Measurements from ENCODE around the gene SPPL3. TPM values are rescaled to one million over a fixed set of nuclear protein-coding genes. Genes with fewer than 3 reads are reported as not detected.

Gene SPPL3
- polyA plus RNA-seq, 1 donor from 2014 or later = 18.6 TPM

DNA sequence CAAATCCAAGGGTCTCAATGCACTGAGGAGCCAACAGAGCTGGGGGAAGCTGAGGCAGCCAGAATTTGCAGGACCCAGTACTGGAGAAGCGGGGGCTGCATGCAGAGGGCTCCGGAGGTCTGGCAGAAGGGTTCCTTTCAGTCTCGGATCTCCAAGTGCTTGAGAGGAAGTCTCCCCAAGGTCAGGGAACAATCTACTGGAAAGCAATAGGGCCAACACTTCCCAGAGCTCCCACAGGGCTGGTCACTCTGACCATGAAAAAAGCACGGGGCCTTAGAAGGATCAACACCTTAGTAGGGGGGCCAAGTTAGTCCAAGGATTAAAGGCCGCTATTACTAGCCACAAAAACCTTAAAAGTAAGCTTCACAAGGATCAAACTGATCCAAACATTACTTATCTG, 31.7 kb downstream of the SPPL3 start:
- Mint-ChIP-seq H3K4me3 (no peak overlapping the region), H3K27me3 (no peaks in the 10 kb centered on the region), H3K27ac (no peak overlapping the region), H3K4me1 (peaks cover 20 to 26% (median 25%) of the 10 kb centered on the region in 3 donors), H3K9me3 (no peaks in the 10 kb centered on the region), H3K36me3 (peaks cover 2% of the 10 kb centered on the region)

DNA sequence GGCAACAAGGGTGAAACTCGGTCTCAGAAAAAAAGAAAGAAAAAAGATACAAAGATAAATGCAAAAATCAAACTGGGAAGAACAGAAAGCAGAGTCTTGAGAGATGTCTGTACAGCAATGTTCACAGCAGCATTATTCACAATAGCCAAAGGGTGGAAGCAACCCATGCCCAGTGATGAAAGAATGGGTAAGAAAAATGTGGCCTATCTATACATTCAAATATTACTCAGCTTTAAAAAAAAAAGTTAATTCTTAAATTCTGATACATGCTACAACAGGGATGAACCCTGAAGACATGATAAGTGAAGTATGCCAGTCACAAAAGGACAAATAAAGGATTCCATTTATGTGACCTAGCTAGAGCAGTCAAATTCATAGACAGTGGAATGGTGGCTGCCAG, 33.7 kb downstream of the SPPL3 start:
- H3K36me3 Mint-ChIP-seq = peaks cover 2% of the 10 kb centered on the region
- H3K27ac Mint-ChIP-seq = peak overlapping the region in 1 of 3 donors; percentile 10
- no peaks in the 10 kb centered on the region for H3K9me3 Mint-ChIP-seq
- H3K4me3 Mint-ChIP-seq = no peak overlapping the region
- H3K4me1 Mint-ChIP-seq = peaks cover 14 to 19% (median 16%) of the 10 kb centered on the region in 3 donors
- H3K27me3 Mint-ChIP-seq = no peaks in the 10 kb centered on the region

DNA sequence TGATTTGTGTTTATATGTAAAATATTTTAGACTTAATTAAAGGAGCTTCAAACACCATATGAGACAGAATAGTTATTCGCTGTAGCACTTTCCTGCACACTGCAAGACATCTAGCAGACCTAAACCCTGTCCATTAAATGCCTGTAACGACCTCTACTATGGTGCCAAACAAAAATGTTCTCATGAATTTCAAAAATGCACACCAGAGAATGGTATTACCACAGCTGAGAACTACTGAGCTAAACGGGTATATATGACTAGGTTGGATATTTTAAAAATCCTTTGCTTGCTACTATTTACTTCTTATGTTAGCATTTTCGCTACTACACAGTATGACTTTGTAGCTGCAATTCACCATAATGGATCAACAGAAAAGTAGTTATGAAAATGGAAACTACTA, 34.8 kb downstream of the SPPL3 start:
- H3K27me3 Mint-ChIP-seq = no peaks in the 10 kb centered on the region
- no peak overlapping the region for H3K27ac Mint-ChIP-seq
- H3K4me3 Mint-ChIP-seq = no peak overlapping the region
- peaks cover 2% of the 10 kb centered on the region for H3K36me3 Mint-ChIP-seq
- peaks cover 17 to 19% (median 18%) of the 10 kb centered on the region in 3 donors for H3K4me1 Mint-ChIP-seq
- no peaks in the 10 kb centered on the region for H3K9me3 Mint-ChIP-seq

DNA sequence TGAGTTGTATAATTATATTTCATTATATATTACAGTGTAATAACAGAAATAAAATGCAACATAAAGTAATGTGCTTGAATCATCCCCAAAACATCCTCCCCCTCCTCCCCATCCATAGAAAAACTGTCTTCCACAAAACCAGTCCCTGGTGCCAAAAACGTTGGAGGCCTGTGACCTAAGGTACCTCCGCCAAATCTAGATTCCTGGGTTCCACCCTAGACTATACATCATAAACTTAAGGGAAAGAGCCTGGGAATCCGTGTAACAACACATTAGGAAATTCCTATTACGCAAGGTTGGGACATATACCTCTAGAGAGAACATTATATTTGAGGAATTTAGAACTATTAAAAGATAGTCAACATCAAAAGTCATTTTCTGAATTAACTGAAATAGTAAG, 38.0 kb downstream of the SPPL3 start:
- no peaks in the 10 kb centered on the region for H3K36me3 Mint-ChIP-seq
- H3K9me3 Mint-ChIP-seq = no peaks in the 10 kb centered on the region
- no peak overlapping the region for H3K4me3 Mint-ChIP-seq
- peaks cover 13 to 19% (median 18%) of the 10 kb centered on the region in 3 donors for H3K4me1 Mint-ChIP-seq
- H3K27ac Mint-ChIP-seq = no peak overlapping the region
- H3K27me3 Mint-ChIP-seq = no peaks in the 10 kb centered on the region

DNA sequence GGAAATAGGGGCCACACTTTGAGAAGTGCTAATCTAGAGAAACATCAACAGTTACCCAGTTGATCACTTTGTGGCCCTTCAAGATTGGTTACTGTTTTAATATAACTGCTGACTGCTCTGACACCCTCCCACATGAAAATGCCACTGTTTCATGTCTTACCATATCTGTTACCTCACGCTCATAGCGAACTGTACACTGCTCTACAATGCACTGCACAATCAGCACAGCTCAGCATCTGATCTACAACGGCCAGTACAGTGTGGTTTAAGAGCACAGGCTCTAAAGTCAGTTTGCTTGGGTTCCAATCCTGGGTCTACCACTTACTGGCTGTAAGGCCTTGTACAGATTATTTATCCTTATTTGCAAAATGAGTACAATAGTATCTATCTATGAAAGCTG, 39.1 kb downstream of the SPPL3 start:
- Mint-ChIP-seq H3K4me1 (peaks cover 14 to 28% (median 20%) of the 10 kb centered on the region in 3 donors), H3K9me3 (no peaks in the 10 kb centered on the region), H3K27ac (no peak overlapping the region), H3K27me3 (no peaks in the 10 kb centered on the region), H3K4me3 (no peak overlapping the region), H3K36me3 (no peaks in the 10 kb centered on the region)

DNA sequence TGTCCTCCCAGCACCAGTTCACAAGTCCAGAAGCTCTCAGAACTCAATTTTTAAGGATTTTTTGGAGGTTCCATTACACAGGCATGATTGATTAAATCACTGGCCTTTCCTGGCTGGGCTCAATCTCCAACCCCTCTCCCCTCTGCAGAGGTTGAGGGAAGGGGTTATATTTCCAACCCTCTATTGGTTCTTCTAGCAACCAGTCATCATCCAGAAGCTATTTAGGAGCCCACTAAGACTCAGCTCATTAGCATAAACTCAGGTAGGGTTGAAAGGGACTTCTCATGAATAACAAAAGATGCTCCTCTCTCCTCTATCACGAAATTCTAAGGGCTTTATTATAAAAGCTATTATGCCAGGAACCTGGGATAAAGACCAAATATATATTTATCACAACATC, 41.5 kb downstream of the SPPL3 start:
- Mint-ChIP-seq H3K27me3 (no peaks in the 10 kb centered on the region), H3K27ac (no peak overlapping the region), H3K4me1 (peaks cover 25 to 36% (median 30%) of the 10 kb centered on the region in 3 donors), H3K4me3 (no peak overlapping the region), H3K9me3 (no peaks in the 10 kb centered on the region), H3K36me3 (peaks cover 3% of the 10 kb centered on the region)

DNA sequence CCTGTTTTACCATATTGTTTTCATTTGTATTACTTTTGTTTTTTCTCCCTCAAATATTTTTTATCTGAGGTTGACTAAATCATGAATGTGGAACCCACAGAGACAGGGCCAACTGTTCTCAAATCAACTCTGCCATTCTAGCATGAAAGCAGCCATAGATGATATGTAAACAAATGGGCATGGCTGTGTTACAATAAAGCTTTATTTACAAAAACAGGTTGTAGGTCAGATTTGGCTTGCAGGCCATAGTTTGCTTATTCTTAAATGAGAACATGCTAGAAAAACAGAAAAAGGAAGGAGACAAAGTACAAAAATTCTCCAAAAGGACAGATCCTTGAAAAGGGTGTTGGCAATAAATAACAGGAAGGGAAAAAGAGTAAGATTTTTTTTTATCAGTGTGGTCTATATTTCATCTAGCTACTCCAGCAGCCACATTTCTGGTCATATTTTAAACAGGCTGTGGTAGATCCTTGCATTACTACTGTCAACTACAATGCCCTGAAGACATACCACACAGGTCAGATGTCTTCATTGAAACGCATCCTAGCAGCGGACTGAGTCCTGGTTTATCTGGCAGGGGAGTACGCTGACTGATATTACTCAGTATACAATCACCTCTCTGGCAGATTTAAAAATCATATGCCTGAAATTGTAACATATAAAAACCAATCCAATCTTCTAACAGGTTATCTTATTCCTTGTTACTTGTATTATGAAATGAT, 42.9 kb downstream of the SPPL3 start:
- Mint-ChIP-seq H3K27ac (peak overlapping the region in 1 of 3 donors; percentile 76), H3K4me1 (peaks cover 38 to 50% (median 43%) of the 10 kb centered on the region in 3 donors), H3K36me3 (peaks cover 3% of the 10 kb centered on the region), H3K4me3 (no peak overlapping the region), H3K9me3 (no peaks in the 10 kb centered on the region), H3K27me3 (no peaks in the 10 kb centered on the region)

DNA sequence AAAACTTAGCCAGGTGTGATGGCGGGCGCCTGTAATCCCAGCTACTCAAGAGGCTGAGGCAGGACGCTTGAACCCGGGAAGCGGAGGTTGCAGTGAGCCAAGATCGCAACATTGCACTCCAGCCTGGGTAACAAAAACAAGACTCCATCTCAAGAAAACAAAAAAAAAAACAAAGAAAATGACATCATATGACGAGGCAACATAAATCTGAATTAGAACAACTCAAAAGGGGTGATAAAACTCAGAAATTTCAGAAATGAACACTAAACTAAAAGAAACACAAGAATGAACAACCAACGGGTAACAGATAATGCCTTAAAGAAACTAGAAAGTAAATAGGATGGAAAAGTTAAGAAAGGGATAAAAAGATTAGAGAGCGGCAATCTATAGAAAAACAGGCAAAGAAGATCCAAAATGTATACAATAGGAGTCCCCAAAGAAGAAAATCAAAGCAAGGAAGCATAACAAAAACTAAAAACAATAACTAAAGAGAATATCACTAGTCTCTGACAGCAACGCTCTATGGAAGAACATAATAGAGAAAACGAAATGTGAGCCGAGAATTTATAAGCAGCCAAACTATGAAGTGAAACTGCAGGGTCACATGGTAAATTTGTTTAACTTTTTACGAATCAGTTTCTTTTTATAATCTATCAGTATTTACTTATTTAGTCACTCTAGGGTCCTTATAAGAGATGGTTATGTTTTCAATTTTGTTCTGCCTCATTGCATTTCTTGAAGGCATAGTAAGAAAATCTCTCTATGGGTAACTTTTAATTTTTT, 45.7 kb downstream of the SPPL3 start:
- no peaks in the 10 kb centered on the region for H3K9me3 Mint-ChIP-seq
- H3K27ac Mint-ChIP-seq = peak overlapping the region; percentile 6 to 78 (median 64)
- peaks cover 46 to 57% (median 47%) of the 10 kb centered on the region in 3 donors for H3K4me1 Mint-ChIP-seq
- peak overlapping the region; percentile 22 to 84 (median 60) for H3K4me3 Mint-ChIP-seq
- H3K27me3 Mint-ChIP-seq = no peaks in the 10 kb centered on the region
- H3K36me3 Mint-ChIP-seq = peaks cover 3% of the 10 kb centered on the region

DNA sequence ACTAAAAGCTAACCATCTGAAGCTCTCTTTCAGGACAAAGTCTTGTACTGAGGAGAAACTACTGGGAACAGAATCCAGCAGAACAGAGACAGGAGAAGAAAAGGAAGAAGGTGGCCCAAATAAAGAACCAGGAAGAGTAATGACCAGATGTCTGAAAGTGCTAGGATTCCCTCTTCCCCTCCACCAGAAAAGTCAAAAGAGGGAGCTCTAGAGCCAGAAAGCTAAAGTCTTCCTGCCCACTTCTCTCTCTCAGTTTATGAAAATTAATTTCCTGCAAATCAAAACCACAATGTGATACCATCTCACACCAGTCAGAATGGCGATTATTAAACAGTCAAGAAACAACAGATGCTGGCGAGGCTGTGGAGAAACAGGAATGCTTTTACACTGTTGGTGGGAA, 47.2 kb downstream of the SPPL3 start:
- peak overlapping the region; percentile 18 to 40 (median 21) for H3K27ac Mint-ChIP-seq
- no peaks in the 10 kb centered on the region for H3K27me3 Mint-ChIP-seq
- H3K4me1 Mint-ChIP-seq = peaks cover 44 to 60% (median 48%) of the 10 kb centered on the region in 3 donors
- H3K9me3 Mint-ChIP-seq = no peaks in the 10 kb centered on the region
- peaks cover 3% of the 10 kb centered on the region for H3K36me3 Mint-ChIP-seq
- peak overlapping the region; percentile 18 to 59 (median 41) for H3K4me3 Mint-ChIP-seq

DNA sequence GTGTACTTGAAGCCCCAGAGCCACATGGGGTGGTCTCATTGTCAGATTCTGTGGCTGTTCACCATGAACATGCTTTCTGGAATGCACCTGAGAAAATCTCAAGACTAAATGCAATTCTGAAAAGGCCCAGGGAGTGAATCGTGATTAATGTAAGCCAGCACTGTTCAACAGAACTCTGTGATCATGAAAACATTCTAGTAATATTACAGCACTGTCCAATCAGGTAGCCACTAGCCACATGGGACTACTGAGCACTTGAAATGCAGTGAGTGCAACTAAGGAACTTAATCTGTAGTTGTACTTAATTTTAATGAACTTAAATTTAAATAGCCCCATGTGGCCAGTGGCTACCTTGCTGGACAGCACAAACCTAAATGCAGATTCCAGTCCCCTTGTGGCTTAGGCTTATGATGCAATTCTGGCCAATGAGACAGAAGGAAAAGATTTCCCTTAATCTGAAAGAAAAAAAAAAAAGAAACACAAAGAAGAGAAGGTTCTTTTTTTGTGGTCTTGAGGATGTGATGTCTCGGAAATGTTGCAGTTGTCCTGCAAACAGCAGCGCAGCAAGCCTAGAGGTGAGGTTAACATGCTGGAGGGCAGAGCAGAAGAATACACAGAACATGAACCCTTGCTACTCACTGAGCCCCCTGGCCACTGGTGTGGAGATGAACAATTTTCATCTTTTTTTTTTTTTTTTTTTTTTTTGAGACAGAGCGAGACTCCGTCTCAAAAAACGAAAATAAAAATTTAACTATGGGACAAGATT, 48.2 kb downstream of the SPPL3 start:
- H3K9me3 Mint-ChIP-seq = no peaks in the 10 kb centered on the region
- no peaks in the 10 kb centered on the region for H3K27me3 Mint-ChIP-seq
- peak overlapping the region in 1 of 3 donors; percentile 43 for H3K27ac Mint-ChIP-seq
- H3K36me3 Mint-ChIP-seq = peaks cover 3% of the 10 kb centered on the region
- H3K4me1 Mint-ChIP-seq = peaks cover 47 to 61% (median 51%) of the 10 kb centered on the region in 3 donors
- H3K4me3 Mint-ChIP-seq = peak overlapping the region in 2 of 4 donors; percentile 59 to 60

DNA sequence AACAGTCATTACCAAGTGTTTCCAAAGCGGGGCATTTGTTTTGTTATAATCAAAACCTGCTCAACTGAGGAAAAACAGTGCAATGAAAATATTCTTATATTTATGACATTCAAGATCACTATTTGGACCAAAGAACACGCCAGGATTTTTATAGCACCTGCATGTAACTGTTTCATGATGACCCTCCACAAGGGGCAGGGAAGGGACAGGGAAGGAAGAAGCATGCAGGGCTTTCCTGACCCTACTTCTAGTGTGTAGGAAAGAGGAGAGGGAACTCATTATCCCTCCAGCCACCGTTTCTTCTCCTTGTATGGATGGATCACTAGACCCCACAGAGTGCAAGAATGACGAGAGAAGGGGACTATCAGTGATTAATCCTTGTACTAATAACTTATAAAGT, 49.4 kb downstream of the SPPL3 start:
- H3K27me3 Mint-ChIP-seq = no peaks in the 10 kb centered on the region
- peaks cover 3% of the 10 kb centered on the region for H3K36me3 Mint-ChIP-seq
- H3K4me1 Mint-ChIP-seq = peaks cover 54 to 65% (median 60%) of the 10 kb centered on the region in 3 donors
- peaks cover 0 to 1% (median 0%) of the 10 kb centered on the region in 3 donors for H3K9me3 Mint-ChIP-seq
- peak overlapping the region in 2 of 3 donors; percentile 43 to 73 for H3K27ac Mint-ChIP-seq
- H3K4me3 Mint-ChIP-seq = peak overlapping the region in 1 of 4 donors; percentile 13

DNA sequence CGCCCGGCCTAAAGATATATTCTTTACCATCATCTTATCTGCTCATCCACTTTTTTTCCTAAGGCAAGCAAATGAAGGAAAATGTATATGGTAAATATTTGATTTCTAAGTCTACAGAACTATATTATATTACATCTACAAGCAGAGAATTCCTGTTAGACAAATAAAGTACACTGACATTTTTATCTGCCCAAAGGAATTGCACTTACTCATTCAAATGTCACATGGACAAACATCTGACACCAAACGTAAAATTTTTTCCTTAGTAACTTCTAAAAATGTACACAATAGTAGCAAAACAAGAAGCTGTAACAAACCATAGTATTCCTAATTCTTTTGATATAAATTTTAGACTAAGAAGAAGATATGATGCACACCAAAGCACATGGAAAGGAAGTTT, 51.0 kb downstream of the SPPL3 start:
- Mint-ChIP-seq H3K9me3 (peaks cover 0 to 1% (median 0%) of the 10 kb centered on the region in 3 donors), H3K27me3 (no peaks in the 10 kb centered on the region), H3K27ac (peak overlapping the region in 1 of 3 donors; percentile 97), H3K36me3 (no peaks in the 10 kb centered on the region), H3K4me3 (no peak overlapping the region), H3K4me1 (peaks cover 53 to 57% (median 56%) of the 10 kb centered on the region in 3 donors)

DNA sequence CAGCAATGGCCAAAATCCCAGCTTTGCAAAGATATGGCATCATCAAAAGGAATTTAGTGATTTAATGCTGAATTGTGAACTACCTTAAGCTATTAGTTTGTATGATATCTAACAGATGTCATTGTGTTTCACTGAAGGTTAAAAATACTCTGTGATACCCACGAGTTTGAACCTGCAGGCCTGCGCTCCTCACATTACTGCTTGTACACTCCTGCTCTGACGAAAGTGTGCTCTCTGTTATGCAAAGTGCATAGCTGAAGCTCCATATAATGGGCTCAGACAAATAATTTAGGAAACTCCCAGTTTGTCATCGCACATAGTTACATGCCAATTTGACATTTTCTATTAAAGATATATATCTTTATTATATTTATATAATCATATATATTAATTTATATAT, 52.2 kb downstream of the SPPL3 start:
- peaks cover 51 to 59% (median 56%) of the 10 kb centered on the region in 3 donors for H3K4me1 Mint-ChIP-seq
- H3K27ac Mint-ChIP-seq = peak overlapping the region in 2 of 3 donors; percentile 86 to 88
- peak overlapping the region in 3 of 4 donors; percentile 38 to 88 (median 63) for H3K4me3 Mint-ChIP-seq
- H3K36me3 Mint-ChIP-seq = no peaks in the 10 kb centered on the region
- no peaks in the 10 kb centered on the region for H3K27me3 Mint-ChIP-seq
- peaks cover 0 to 1% (median 0%) of the 10 kb centered on the region in 3 donors for H3K9me3 Mint-ChIP-seq

DNA sequence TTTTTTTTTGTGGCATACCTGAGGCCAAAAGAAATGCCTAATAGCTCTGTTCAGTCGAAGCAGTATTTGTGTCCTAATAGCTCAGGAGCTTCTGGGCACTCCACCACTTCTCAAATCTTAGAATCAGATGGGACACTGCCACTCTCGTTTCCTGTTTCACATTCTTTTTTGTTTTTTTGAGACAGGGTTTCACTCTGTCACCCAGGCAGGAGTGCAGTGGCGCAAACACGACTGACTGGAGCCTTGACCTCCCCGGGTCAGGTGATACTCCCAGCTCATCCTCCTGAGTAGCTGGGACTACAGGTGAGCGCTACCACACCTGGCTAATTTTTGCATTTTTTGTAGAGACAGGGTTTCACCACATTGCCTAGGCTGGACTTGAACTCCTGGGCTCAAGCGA, 52.7 kb downstream of the SPPL3 start:
- no peaks in the 10 kb centered on the region for H3K27me3 Mint-ChIP-seq
- peaks cover 0 to 1% (median 0%) of the 10 kb centered on the region in 3 donors for H3K9me3 Mint-ChIP-seq
- no peaks in the 10 kb centered on the region for H3K36me3 Mint-ChIP-seq
- peak overlapping the region in 3 of 4 donors; percentile 38 to 88 (median 63) for H3K4me3 Mint-ChIP-seq
- peaks cover 46 to 55% (median 54%) of the 10 kb centered on the region in 3 donors for H3K4me1 Mint-ChIP-seq
- H3K27ac Mint-ChIP-seq = peak overlapping the region in 2 of 3 donors; percentile 86 to 88
